ENCODE measurements around the gene SPINK4. TPM values are rescaled to one million over a fixed set of nuclear protein-coding genes. Genes with fewer than 3 reads are reported as not detected.

The SPINK4 gene
- polyA plus RNA-seq, 5 donors, result not detected

GRCh38 chr9:33257276-33257675 is 17.3 kb downstream of the SPINK4 start:
- DNase-seq, result no peak

GRCh38 chr9:33260372-33260771 is 20.4 kb downstream of the SPINK4 start:
- DNase-seq, result no peak

GRCh38 chr9:33263131-33264002 is 23.4 kb downstream of the SPINK4 start:
- DNase-seq, result no peak

- DNase-seq, result peak in 1 of 2 donors; percentile 28
These were observed 24.1 kb downstream of the SPINK4 start for GRCh38 chr9:33264003-33264472.

- DNase-seq, result peak; percentile 99 to 100
These were observed 24.7 kb downstream of the SPINK4 start, which contains the start of the genes BAG1 and CHMP5 for GRCh38 chr9:33264473-33265177. Gene BAG1 (minus strand): TSS chr9:33264708. Gene CHMP5 (plus strand): TSS chr9:33265049. CDS start chr9:33265079, 30 bp downstream.

- no peak for DNase-seq
These were observed 25.4 kb downstream of the SPINK4 start for GRCh38 chr9:33265211-33265865.

GRCh38 chr9:33267151-33267767 is 27.3 kb downstream of the SPINK4 start:
- no peak for DNase-seq

- DNase-seq, result no peak
These were observed 30.2 kb downstream of the SPINK4 start for GRCh38 chr9:33270146-33270545.

- DNase-seq, result no peak
These were observed 32.1 kb downstream of the SPINK4 start for GRCh38 chr9:33272061-33272460.

GRCh38 chr9:33273266-33273971 is 33.5 kb downstream of the SPINK4 start:
- no peak for DNase-seq

GRCh38 chr9:33273972-33274328 is 34.0 kb downstream of the SPINK4 start:
- DNase-seq, result no peak

- no peak for DNase-seq
These were observed 37.5 kb downstream of the SPINK4 start for GRCh38 chr9:33277484-33277883.

- DNase-seq, result no peak
These were observed 45.5 kb downstream of the SPINK4 start for GRCh38 chr9:33285502-33285901.

- peak in 1 of 2 donors; percentile 41 for DNase-seq
These were observed 47.1 kb downstream of the SPINK4 start for GRCh38 chr9:33287087-33287490.

GRCh38 chr9:33288235-33288634 is 48.3 kb downstream of the SPINK4 start:
- DNase-seq, result no peak

GRCh38 chr9:33288828-33289483 is 49.0 kb downstream of the SPINK4 start:
- DNase-seq, result no peak

- DNase-seq, result peak in 1 of 2 donors; percentile 17
These were observed 49.5 kb downstream of the SPINK4 start for GRCh38 chr9:33289496-33289895.

GRCh38 chr9:33289936-33290246 is 49.9 kb downstream of the SPINK4 start:
- no peak for DNase-seq

- DNase-seq, result peak; percentile 99
These were observed 50.5 kb downstream of the SPINK4 start, which contains the start of gene NFX1 for GRCh38 chr9:33290247-33291030. Gene NFX1 (plus strand): TSS chr9:33290516. CDS start chr9:33290573, 57 bp downstream.

GRCh38 chr9:33291031-33291397 is 51.0 kb downstream of the SPINK4 start:
- DNase-seq, result no peak
